SK-N-SH treated with all-trans-retinoic acid at 6 μM for 48 hours (cell line): ENCODE data around the gene KIF6.

Experiments used
- ATAC-seq: fragments of 200-7000 bp; cut with Tn5 transposase; 3 replicates; pipeline ENCODE4 v1.9.1; 2020; ENCODE audit warnings: mild to moderate bottlenecking, moderate library complexity
- ARNTL ChIP-seq: fragments of 450-650 bp; formaldehyde crosslinking; IDR thresholded peaks from 2 replicates; pipeline ENCODE4 v1.5.0; 2020; ENCODE audit warnings: low read depth, mild to moderate bottlenecking, moderate library complexity, borderline replicate concordance
- BACH2 ChIP-seq: fragments of 250-450 bp; sonication (Bioruptor Pico); IDR thresholded peaks from 2 replicates; pipeline ENCODE4 v1.9.0; 2021; ENCODE audit warnings: mild to moderate bottlenecking, borderline replicate concordance
- CSDC2 ChIP-seq: fragments of 250-450 bp; sonication (Bioruptor Pico); IDR thresholded peaks from 2 replicates; pipeline ENCODE4 v1.5.0; 2020; ENCODE audit warnings: mild to moderate bottlenecking, moderate library complexity
- CSRNP3 ChIP-seq: fragments of 250-450 bp; sonication (Bioruptor Pico); IDR thresholded peaks from 2 replicates; pipeline ENCODE4 v1.5.1; 2021; ENCODE audit warnings: mild to moderate bottlenecking, moderate library complexity
- ESRRG ChIP-seq: fragments of 250-450 bp; sonication (Bioruptor Pico); IDR thresholded peaks from 2 replicates; pipeline ENCODE4 v1.6.1; 2021; ENCODE audit warnings: mild to moderate bottlenecking
- GLIS3 ChIP-seq: fragments of 250-450 bp; sonication (Bioruptor Pico); IDR thresholded peaks from 2 replicates; pipeline ENCODE4 v1.5.0; 2020; ENCODE audit warnings: mild to moderate bottlenecking, moderate library complexity
- ISL1 ChIP-seq: fragments of 250-450 bp; sonication (Bioruptor Pico); IDR thresholded peaks from 2 replicates; pipeline ENCODE4 v2.1.2; 2022; ENCODE audit warnings: mild to moderate bottlenecking, moderate library complexity
- OSR1 ChIP-seq: fragments of 250-450 bp; sonication (Bioruptor Pico); IDR thresholded peaks from 2 replicates; pipeline ENCODE4 v1.8.0; 2022; ENCODE audit warnings: moderate library complexity, mild to moderate bottlenecking, inconsistent platforms
- PATZ1 ChIP-seq: fragments of 250-450 bp; sonication (Bioruptor Pico); IDR thresholded peaks from 2 replicates; pipeline ENCODE4 v1.8.0; 2020; ENCODE audit warnings: mild to moderate bottlenecking, moderate library complexity, borderline replicate concordance
- PPARA ChIP-seq: fragments of 250-450 bp; sonication (Bioruptor Pico); IDR thresholded peaks from 2 replicates; pipeline ENCODE4 v1.5.0; 2020; ENCODE audit warnings: mild to moderate bottlenecking, borderline replicate concordance
- RARB ChIP-seq: fragments of 250-450 bp; sonication (Bioruptor Pico); IDR thresholded peaks from 2 replicates; pipeline ENCODE4 v1.8.0; 2021; ENCODE audit warnings: mild to moderate bottlenecking, moderate library complexity
- SNAI2 ChIP-seq: fragments of 250-450 bp; sonication (Bioruptor Pico); IDR thresholded peaks from 2 replicates; pipeline ENCODE4 v1.5.0; 2020; ENCODE audit warnings: mild to moderate bottlenecking, moderate library complexity
- TCF4 ChIP-seq: fragments of 250-450 bp; sonication (Bioruptor Pico); IDR thresholded peaks from 2 replicates; pipeline ENCODE4 v1.8.0; 2021; ENCODE audit warnings: mild to moderate bottlenecking, moderate library complexity, borderline replicate concordance
- TOX ChIP-seq: fragments of 250-450 bp; sonication (Bioruptor Pico); IDR thresholded peaks from 2 replicates; pipeline ENCODE4 v1.8.0; 2021; ENCODE audit warnings: mild to moderate bottlenecking, moderate library complexity, borderline replicate concordance
- ZC3H10 ChIP-seq: fragments of 250-450 bp; sonication (Bioruptor Pico); IDR thresholded peaks from 2 replicates; pipeline ENCODE4 v1.5.1; 2021; ENCODE audit warnings: mild to moderate bottlenecking, moderate library complexity
- ZFP30 ChIP-seq: fragments of 450-650 bp; formaldehyde crosslinking; IDR thresholded peaks from 2 replicates; pipeline ENCODE4 v1.5.0; 2022; ENCODE audit warnings: mild to moderate bottlenecking, moderate library complexity
- ZNF565 ChIP-seq: fragments of 450-650 bp; formaldehyde crosslinking; conservative IDR thresholded peaks from 2 replicates; pipeline ENCODE4 v1.5.0; 2020; ENCODE audit warnings: low read depth, mild to moderate bottlenecking, moderate library complexity
- ZNF70 ChIP-seq: fragments of 450-650 bp; formaldehyde crosslinking; IDR thresholded peaks from 2 replicates; pipeline ENCODE4 v1.5.0; 2020; ENCODE audit warnings: mild to moderate bottlenecking, moderate library complexity
- TF ChIP-seq, protein P1 (sequence below): fragments of 250-450 bp; sonication (Bioruptor Pico); IDR thresholded peaks from 2 replicates; pipeline ENCODE4 v1.5.1; 2020; ENCODE audit warnings: low read depth, mild to moderate bottlenecking, moderate library complexity
- TF ChIP-seq, protein P2 (sequence below): fragments of 250-450 bp; sonication (Bioruptor Pico); IDR thresholded peaks from 2 replicates; pipeline ENCODE4 v1.8.0; 2021; ENCODE audit warnings: low read depth, mild to moderate bottlenecking, moderate library complexity, borderline replicate concordance
- TF ChIP-seq, protein P3 (sequence below): fragments of 250-450 bp; sonication (Bioruptor Pico); IDR thresholded peaks from 2 replicates; pipeline ENCODE4 v1.5.0; 2020; ENCODE audit warnings: mild to moderate bottlenecking, moderate library complexity

KIF6 gene

DNA sequence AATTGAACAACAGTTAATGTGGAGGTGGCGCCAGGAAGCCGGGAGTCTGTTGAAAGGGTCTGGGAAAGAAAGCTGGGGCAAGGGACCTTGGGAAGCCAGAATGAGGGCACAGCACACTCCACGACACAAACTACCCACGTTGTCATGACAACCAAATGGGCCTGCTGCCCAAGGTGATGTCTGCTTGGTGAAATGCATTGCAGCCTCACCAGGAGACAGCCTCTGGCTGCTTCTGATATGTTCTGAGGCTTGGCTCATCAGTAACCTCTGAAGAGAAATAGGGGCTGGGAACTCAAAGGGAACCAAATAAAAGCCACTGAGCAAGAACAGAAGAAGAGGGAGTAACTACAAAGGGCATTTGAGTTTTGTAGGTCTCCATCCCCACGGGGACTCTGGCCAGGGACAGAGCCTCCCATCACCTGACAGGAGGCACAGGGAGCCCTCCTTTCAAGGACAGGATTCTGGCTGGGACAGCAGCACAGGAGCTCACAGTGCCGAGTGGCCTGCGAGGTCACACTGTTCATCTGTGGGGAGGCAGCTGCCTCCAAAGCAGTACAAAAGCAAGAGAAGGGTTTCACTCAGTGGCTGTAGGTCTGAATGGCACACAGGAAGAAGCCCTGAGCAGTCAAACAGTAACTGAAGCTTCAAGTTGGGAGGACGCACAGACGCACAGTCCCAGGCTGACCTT, 358.1 kb downstream of the KIF6 start:
- no peak for ATAC-seq
- TF ChIP-seq ISL1 (no peak), OSR1 (CRISPR knock-in tag) (no peak), ZNF70 (CRISPR knock-in tag) (no peak), ESRRG (CRISPR knock-in tag) (no peak), GLIS3 (CRISPR knock-in tag) (no peak), ARNTL (no peak), ZC3H10 (no peak), TOX (no peak), PATZ1 (CRISPR knock-in tag) (no peak), SNAI2 (CRISPR knock-in tag) (no peak), ZNF565 (CRISPR knock-in tag) (no peak), RARB (no peak), CSRNP3 (CRISPR knock-in tag) (no peak), ZFP30 (no peak), TCF4 (no peak), CSDC2 (CRISPR knock-in tag) (no peak)
- TF ChIP-seq, protein P1, sequence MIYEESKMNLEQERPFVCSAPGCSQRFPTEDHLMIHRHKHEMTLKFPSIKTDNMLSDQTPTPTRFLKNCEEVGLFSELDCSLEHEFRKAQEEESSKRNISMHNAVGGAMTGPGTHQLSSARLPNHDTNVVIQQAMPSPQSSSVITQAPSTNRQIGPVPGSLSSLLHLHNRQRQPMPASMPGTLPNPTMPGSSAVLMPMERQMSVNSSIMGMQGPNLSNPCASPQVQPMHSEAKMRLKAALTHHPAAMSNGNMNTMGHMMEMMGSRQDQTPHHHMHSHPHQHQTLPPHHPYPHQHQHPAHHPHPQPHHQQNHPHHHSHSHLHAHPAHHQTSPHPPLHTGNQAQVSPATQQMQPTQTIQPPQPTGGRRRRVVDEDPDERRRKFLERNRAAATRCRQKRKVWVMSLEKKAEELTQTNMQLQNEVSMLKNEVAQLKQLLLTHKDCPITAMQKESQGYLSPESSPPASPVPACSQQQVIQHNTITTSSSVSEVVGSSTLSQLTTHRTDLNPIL (CRISPR knock-in tag) = no peak
- TF ChIP-seq, protein P2, sequence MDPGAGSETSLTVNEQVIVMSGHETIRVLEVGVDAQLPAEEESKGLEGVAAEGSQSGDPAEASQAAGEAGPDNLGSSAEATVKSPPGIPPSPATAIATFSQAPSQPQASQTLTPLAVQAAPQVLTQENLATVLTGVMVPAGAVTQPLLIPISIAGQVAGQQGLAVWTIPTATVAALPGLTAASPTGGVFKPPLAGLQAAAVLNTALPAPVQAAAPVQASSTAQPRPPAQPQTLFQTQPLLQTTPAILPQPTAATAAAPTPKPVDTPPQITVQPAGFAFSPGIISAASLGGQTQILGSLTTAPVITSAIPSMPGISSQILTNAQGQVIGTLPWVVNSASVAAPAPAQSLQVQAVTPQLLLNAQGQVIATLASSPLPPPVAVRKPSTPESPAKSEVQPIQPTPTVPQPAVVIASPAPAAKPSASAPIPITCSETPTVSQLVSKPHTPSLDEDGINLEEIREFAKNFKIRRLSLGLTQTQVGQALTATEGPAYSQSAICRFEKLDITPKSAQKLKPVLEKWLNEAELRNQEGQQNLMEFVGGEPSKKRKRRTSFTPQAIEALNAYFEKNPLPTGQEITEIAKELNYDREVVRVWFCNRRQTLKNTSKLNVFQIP (CRISPR knock-in tag) = no peak
- TF ChIP-seq, protein P3, sequence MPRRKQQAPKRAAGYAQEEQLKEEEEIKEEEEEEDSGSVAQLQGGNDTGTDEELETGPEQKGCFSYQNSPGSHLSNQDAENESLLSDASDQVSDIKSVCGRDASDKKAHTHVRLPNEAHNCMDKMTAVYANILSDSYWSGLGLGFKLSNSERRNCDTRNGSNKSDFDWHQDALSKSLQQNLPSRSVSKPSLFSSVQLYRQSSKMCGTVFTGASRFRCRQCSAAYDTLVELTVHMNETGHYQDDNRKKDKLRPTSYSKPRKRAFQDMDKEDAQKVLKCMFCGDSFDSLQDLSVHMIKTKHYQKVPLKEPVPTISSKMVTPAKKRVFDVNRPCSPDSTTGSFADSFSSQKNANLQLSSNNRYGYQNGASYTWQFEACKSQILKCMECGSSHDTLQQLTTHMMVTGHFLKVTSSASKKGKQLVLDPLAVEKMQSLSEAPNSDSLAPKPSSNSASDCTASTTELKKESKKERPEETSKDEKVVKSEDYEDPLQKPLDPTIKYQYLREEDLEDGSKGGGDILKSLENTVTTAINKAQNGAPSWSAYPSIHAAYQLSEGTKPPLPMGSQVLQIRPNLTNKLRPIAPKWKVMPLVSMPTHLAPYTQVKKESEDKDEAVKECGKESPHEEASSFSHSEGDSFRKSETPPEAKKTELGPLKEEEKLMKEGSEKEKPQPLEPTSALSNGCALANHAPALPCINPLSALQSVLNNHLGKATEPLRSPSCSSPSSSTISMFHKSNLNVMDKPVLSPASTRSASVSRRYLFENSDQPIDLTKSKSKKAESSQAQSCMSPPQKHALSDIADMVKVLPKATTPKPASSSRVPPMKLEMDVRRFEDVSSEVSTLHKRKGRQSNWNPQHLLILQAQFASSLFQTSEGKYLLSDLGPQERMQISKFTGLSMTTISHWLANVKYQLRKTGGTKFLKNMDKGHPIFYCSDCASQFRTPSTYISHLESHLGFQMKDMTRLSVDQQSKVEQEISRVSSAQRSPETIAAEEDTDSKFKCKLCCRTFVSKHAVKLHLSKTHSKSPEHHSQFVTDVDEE (CRISPR knock-in tag) = no peak

- no peak for ATAC-seq
These were observed 359.7 kb downstream of the KIF6 start for GRCh38 chr6:39365281-39366074.

More at GRCh38 chr6:39365281-39366074, 359.7 kb downstream of the KIF6 start:
- TF ChIP-seq ZFP30 (no peak), CSRNP3 (CRISPR knock-in tag) (no peak), BACH2 (CRISPR knock-in tag) (no peak), PPARA (CRISPR knock-in tag) (no peak), TOX (no peak), ZNF565 (CRISPR knock-in tag) (no peak), CSDC2 (CRISPR knock-in tag) (no peak), PATZ1 (CRISPR knock-in tag) (no peak), ESRRG (CRISPR knock-in tag) (no peak), GLIS3 (CRISPR knock-in tag) (no peak)
- TF ChIP-seq, protein P1 (CRISPR knock-in tag) = no peak
